Left renal cortex interstitium (tissue), 4 donors: Measurements from ENCODE around the gene CADPS. TPM values are rescaled to one million over a fixed set of nuclear protein-coding genes. Genes with fewer than 3 reads are reported as not detected.

Experiments
- DNase-seq, 4 donors: peaks; one replicate each; pipeline ENCODE4 v3.0.0-alpha.2; 2013; ENCODE audit warnings: low read depth in 4 of 4, low spot score in 2 of 4, missing footprints in 1 of 4
- polyA plus RNA-seq, 4 donors: library from polyadenylated mRNA; unstranded; fragments of 120-200 nt; gene quantifications; one replicate each; pipeline ENCODE4 v1.2.1, GENCODE V29; 2013; ENCODE audit not compliant: insufficient read length in 4 of 4

Gene CADPS
- polyA plus RNA-seq, 4 donors, result 1.0 to 2.9 (median 1.3) TPM

DNA sequence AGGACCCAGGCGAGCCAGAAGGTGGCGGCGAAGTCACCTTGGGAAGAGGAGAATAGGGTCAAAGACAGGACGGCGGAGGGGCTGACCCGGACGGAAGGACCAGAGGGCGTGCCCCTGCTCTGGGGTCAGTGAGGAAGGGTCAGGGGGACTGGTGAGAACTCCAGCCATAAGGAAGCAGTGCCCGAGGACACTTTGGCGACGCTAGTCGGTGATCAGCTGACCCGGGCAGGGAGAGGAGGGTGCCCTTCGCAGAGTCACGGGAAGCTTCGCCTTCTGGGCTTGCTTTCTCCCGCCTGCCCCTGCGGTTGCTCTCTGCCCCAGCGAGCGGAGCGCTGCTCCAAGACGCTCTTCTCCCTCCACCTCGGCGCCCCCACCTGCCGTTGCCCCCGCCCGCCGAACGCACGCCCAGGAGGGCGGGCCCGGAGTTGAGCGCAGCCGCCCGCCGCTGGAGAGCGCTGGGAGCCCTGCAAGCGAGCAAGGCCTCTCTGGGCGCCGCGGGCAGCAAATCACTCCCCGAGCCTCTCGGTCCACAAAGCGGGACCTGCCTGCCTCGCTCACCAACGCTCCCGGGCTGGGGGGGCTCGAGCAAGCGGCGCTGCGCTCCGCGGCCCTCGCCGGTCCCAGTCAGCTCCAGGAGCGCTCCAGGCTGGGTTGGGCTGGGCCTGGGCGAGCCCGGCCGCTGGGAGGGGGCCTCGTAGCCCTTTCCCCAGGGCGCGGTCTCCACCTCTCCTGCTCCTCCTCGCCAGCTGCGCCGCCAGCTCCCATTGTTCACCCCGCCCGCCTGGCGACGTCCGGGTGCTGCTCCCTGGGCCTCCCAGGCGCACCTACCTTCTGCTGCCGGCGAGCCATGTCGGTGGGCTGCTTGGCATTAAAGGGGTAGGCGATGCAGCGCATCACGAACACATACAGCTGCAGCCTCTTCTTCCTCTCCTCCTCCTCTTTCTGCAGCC lies 1.2 kb downstream of the CADPS start:
- DNase-seq, result no peak

DNA sequence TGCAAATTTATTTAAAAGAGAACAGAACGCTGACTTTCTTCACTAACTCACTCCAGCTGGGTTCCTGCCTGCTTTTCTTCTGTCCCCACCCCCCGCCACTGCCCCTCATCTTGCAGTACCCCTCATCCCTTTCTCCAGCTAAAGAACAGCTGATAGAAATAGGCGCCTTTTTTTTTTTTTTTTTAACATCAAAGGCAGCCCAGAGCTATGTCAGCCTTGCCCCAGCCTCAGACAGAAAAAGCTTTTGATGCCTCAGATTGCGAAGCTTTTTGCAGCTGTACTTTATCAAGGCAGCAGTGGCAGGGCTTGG lies 1.8 kb downstream of the CADPS start:
- no peak for DNase-seq

DNA sequence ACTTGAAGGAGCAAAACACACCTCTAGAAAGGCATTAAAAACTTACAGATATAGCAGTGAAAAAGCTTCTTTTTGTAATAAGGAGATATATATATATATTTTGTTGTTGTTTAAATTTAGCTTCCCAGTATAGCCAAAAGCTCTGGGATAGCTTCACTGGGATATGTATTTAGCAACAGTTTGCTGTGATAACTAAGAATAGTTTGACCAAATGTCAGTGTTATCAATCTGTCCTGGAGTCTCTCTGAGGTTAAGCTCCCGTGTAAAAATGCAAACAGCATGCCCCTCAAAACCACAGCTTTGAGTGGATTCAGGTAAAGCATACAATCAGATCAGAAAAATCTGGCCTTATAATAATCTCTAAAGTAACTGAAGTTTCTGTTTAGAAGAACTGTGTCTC lies 2.9 kb downstream of the CADPS start:
- DNase-seq, result no peak

DNA sequence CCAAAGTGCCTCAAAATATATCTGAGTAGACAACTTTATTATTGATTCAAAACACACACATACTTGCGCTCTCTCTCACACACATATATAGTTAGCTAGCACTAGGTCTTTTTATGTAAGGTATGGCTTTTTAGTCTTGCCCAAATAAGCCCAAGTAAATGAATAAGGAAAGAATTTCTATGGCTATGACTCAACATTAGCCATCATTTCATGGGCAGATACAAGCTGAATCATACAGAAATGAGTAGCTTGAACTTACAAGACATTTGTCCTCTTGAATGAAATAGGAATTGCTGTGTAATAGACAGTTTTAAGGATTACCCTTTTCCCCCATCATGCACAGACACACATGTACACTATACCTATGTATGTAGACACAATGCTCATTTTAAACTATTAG lies 4.9 kb downstream of the CADPS start:
- DNase-seq, result no peak

DNA sequence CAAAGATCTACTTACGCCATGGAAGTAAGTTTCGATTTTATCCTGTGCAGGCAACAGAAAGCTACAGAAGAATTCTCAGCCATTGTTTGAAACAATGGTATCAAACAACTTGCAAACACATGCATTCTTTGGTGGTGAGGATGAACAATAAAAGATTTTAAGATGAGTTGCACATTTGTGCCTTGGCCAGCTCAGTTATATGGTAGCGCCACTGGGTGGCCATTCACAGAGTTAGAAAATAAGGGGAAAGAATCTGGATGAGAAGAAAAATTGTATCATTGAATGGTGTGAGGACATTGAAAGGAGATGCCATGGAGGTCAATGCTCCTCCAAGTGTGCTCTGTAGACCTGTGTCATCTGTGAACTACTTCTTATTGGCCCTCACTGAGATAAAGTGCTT lies 11.6 kb downstream of the CADPS start:
- DNase-seq, result no peak

DNA sequence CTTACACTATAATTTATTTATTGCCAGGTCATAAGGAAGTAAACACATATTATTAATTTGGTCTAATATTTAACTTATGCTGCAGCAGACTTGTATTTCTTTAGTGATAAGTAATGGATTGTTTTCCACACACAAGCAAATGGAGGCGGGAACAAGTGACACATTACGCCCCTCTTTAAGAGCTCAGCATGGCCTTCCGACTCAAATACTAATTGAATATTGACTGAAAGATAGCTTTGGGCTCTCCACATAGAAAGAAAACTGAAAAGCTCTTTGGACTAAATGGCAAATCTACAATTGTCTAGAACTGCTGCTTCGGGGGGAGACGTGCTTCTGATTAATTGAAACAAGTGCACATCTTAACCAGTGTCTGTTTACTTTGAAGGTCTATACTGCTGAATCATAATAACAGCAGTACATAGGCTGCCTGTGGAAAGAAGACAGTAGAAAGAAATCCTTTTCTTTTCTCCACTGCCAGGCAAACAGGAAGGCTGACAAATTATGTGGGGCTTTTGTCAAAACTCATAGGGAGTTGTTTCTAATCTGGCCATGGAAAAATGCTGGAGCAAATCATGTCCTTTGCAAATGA lies 15.9 kb downstream of the CADPS start:
- DNase-seq, result no peak

DNA sequence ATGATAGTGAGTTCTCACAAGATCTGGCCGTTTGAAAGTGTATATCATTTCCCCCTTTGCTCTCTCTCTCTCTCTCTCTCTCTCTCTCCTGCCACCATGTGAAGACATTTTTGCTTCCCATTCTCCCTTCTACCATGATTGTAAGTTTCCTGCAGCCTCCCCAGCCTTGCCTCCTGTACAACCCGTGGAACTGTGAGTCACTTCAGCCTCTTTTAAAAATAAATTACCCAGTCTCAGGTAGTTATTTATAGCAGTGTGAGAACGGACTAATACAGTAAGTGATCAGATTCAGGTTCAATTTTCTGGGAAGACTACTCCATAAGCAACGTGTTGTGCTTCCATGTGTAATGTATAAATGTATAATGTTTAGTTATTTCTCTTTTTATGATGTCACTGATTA lies 29.2 kb downstream of the CADPS start:
- DNase-seq, result no peak

DNA sequence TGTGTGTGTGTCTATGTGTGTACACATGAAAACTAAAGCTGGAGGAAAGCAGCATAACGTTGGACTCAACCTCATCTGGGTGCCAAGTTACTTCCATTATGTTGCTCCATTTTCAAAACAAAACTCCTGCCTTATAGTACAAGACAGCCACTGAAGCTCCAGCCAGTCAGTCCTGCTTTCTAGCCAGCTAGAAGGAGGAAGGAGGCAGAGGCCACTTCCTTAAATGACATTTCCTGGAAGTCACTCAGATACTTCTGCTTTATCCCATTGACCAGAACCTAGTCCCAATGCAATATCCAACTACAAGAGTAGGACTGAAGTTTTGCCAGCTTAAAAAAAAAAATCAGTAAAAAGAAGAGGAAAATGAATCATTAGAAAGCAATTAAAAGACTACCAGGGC lies 31.7 kb downstream of the CADPS start:
- DNase-seq, result no peak

DNA sequence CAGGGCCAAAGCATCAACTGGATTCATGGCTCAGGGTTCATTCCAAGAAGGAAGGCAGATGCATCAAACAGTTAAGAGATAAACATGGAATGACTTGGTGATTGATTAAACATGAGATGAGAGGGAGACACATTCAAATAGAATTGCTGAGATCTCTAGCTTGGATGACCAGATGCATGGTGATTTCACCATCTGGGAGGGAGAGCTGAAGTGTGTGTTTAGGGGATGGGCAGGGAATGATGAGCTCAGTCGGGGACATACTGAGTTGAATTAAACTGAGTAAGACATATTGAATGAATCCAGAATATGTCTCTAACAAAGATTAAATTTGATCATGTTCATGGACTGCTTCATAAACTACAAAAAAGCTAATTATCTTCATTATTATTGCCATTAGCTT lies 35.5 kb downstream of the CADPS start:
- DNase-seq, result no peak

DNA sequence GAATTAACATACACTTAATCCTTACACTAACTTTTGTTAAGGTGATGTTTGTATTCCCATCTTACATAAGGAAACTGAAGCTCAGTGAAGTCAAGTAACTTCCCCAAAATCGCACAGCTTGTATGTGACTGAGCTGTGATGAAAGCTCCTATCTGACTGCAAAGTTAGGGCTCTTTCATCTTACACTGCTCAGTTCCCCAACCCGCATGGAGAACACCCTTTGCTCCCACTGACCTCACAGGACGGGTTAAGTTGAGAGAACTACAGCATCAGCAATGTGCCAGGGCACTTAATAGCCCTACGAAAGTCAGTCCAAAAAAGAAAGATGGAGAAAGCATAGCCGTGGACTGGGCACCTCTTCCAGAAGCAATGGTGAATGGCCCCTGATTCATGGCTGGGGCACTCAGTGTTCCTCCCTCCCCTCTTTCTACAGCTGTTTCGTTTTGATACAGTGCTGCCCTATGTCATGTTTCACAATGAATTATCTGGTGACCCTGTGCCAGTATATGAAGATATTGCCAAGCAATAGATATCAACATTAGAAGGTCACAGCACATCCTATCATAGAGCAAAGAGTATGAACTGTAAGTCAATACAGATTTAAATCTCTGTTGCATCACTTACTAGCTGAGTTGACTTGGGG lies 38.0 kb downstream of the CADPS start:
- no peak for DNase-seq

DNA sequence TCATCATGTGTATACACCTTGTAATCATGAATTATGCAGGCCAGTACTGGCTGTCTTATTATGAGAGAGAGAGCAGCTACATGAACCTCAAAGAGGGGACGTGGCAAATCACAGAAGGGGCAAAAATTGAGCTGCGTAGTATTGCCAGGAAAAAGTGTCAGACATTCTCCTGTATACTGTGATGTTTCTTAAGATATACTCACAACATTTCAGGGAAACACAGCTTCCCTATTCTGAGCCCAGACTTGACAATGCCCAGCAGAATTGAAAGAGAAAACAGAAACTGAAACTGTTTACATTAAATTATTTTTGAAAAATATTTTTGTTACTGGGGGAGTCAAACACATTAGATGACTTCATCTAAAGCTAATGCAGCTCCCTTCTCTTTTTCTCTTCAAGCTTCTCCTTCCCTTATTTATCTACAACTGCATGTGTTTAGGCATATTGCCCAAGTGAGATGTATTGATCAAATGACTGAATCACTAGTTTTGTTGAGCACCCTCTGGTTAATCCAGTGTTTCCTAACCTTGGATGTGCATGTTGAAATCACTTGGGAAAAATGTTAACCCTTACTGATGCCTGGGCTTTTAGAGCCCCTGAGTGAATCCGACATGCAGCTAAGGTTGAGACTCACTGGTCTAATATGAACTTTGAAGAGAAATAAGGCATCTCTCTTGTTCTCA lies 39.5 kb downstream of the CADPS start:
- no peak for DNase-seq

DNA sequence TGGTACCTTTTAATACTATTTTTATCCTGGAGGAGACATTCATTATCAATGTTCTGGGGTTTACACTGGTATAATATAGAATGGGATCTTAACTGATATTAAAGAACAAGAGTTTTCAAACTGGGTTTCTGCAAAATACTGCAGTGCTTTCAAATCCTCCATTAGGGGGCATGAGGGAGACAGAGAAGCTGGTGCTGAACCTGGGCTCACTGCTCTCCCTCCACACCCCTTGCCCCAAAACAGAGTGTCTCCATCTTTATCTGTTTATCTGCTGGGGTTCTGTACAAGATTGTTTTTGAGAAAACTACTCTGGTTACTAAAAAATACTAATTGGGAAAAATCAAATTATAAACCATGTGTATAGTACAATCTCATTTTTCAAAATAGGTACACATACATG lies 41.7 kb downstream of the CADPS start:
- no peak for DNase-seq

DNA sequence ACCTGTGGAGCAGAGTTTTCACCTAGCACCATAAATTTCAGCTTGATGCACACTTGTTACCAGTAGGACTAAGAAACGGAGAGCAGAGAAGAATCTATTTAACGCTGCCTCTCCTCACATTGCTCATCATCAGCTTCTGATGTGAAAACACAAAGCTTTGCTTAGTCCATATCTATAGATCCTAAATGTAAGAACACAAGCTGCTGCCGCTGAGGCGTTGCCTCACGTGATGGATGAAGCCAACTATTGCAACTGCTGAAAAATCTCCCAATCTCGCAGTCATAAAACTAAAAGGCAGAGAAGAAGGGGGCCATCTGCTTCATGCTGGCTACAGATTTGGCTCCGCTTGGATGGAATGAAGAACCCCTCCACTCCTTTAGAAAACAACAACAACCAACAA lies 42.7 kb downstream of the CADPS start:
- no peak for DNase-seq

DNA sequence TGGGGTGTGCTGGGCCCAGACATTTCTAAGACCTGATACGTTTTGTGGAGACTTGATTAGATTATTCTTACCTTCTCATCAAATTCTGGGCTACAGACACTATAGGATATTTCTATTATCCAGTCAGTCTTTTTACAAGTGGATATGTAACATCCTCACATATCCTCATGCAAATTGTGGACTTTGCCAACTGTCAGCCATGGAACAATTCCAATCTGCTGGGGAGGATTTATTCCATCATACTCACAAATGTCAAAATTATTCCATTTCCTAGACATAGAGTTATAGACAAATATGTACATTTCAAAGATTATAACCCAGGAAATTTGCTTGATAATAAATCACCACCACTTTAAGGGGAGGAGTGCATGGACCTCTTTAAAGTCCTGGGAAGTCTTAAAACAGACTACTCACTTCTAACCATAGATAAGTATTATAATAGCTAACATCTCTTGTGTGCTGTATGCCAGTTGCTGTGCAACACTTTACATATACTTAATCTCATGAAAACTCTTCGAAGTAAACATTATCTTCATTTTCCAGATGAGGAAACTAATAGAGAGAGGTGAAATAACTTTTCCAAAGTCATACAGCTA lies 44.4 kb downstream of the CADPS start:
- DNase-seq, result no peak

DNA sequence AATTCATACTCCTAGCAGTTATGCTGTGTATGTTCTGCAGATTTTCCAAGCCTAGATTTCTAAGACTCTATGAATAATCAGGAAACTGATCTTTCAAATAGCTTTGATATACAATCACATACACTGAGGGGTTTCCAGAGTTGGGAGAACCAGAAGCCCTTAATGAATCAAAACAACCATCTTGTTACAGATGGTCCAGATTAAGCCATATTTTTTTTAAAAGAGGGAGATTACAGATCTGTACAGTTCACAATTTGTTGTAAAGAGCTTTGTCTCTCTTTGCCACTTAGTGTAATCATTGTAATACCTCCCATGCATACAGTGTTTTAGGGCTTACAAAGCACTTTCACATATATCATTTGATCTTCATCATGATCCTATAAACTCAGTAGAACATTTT lies 47.7 kb downstream of the CADPS start:
- DNase-seq, result no peak

DNA sequence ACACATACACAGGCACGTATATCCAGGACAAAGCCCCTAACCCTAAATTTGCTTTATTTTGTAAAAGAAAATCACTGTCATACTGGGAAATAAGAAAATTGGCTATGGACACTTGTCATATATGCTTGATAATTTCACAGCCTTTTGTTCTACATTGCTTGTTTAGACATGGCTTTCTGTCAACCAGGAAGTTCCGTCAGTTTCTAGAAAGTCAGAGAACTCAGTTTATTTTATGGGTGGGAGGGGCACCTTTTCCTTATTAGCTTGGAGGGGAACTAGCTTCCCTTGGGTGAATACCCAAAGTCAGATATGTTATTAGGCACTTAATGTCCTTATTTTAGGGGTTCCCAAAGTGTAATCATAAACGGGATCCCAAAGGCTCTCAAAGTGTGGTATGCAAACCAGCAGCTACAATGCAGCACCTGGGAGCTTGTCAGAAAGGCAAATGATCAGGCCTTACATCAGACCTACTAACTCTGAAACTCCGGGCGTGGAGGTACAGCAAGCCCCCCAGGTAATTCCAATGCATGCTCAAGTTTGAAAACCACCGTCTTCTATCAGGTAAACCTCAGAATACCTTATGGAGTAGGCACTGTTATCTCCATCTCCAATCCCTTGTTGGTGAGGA lies 50.1 kb downstream of the CADPS start:
- DNase-seq, result no peak

DNA sequence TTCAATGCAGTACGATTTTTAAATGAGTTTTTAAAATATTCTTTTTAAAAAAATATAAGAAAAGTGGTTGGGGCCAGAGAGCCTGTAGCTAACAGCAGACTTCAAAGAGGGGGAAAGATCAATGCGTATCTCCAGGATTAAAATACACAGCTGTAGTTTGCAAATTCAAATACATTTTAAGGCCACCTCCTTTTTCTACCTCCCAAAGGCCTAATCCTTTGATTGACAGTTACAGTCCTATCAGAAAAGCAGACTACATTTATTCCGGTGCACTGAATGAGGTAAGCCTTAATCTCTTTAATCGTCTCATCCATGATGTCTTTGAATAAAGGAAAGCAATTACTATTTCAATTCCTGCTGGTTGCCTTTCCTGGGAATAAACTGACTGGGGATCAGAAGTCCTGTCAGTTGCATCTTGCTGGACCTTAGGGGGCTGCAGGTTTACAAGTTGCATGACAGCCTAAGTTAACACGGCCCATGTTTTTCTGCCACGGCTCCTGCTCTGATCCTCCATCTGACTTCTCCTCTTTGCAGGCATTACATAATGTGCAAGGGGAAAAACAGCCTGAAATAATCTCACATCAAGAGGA lies 51.7 kb downstream of the CADPS start:
- no peak for DNase-seq

DNA sequence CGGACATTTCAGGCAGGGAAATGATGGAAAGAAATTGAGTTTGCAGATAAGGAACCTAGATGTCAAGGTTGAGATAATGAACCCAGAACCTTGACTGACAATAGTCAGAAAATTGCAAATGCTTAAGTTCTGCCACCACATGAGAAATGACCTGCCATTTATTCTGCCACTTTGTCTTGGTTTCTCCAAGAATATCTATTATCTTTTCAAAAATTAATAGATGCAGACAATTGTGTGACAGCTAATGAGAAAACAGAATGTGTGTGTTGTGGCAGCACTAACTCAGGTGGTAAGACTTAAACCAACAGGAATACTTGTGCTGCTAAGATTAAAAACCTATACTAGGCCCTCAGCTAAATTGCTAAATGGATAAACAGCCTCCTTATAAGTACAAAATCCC lies 52.3 kb downstream of the CADPS start:
- no peak for DNase-seq

DNA sequence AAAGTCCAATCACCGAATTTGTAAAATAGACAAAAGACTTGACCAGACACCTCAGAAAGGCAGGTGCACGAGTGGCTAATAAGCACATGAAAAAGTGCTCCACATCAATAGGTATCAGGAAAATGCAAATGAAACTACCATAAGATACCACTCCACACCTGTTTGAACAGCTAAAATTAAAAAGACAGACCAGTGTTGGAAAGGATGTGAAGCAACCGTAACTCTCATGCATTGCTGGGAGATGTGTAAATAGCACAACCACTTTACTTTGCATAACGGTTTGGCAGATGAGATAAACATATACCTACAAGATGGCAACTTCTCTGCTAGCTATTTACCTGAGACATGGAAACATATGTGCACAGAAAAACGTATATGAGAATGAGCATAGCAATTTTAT lies 56.9 kb downstream of the CADPS start:
- DNase-seq, result no peak

DNA sequence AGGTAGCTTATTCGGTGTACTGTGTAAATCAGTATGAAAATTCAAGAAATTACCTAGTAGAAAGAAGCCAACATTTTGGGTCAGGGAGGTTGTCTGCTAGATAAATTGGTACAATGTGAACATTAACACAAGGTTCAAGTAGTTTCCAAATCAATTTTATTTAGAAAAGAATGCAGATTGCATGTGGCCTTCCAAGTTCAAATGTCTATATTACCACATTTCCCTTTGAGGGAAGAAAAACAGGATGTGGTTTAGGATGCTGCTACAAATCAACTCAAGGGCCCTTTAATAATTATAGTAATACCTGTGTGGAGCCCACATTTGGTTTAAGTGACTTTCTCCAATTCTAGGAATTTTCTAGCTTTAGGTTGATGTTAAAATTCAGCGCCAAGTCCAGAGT lies 57.5 kb downstream of the CADPS start:
- no peak for DNase-seq
